Astrocyte (in vitro differentiated cells and primary cell): ENCODE results near the gene NRN1L.

Experiments
- CTCF ChIP-seq: IDR thresholded peaks from 2 replicates; pipeline ENCODE4 v1.5.1; 2011; ENCODE audit warnings: low read depth, mild to moderate bottlenecking, inconsistent platforms, low read length, moderate library complexity; ENCODE audit not compliant: insufficient read depth
- EZH2 ChIP-seq: IDR thresholded peaks from 2 replicates; pipeline ENCODE4 v1.6.1; 2012; ENCODE audit warnings: mild to moderate bottlenecking, low read length, inconsistent platforms; ENCODE audit not compliant: insufficient read depth

- TF ChIP-seq CTCF (no peak), EZH2 (no peak)
Observed at GRCh38 chr16:67892899-67893742, 8.4 kb downstream of the NRN1L start, which contains the start of gene PSKH1.
